Cardiac muscle cell (in vitro differentiated cells and primary cell): ENCODE results near the gene PLXNB3. TPM values are rescaled to one million over a fixed set of nuclear protein-coding genes. Genes with fewer than 3 reads are reported as not detected.
A peak's percentile ranks its signal among the peaks of the same experiment; 100 is the strongest.

Experiments
- DNase-seq, 2 donors: peaks; one replicate each; pipeline versions ENCODE4 v3.0.0 to v3.0.0-alpha.2; 2010 to 2017; ENCODE audit warnings: low read depth in 1 of 2, low spot score in 1 of 2
- H3K27ac ChIP-seq: fragments of 200-600 bp; sonication (generic); 2 replicates; pipeline ENCODE4 v1.5.1; 2016
- H3K27me3 ChIP-seq: fragments of 200-600 bp; sonication (generic); 2 replicates; pipeline ENCODE4 v1.6.0; 2016; ENCODE audit warnings: control low read depth
- H3K36me3 ChIP-seq: fragments of 200-600 bp; sonication (generic); 2 replicates; pipeline ENCODE4 v1.5.1; 2016; ENCODE audit warnings: control low read depth
- H3K4me1 ChIP-seq: fragments of 200-600 bp; sonication (generic); 2 replicates; pipeline ENCODE4 v1.8.1; 2017; ENCODE audit warnings: low read depth, mild to moderate bottlenecking, mixed run types
- H3K4me3 ChIP-seq: fragments of 200-600 bp; sonication (generic); 2 replicates; pipeline ENCODE4 v1.5.1; 2016; ENCODE audit warnings: mild to moderate bottlenecking
- H3K9me3 ChIP-seq: fragments of 200-600 bp; sonication (generic); 2 replicates; pipeline ENCODE4 v1.5.1; 2017; ENCODE audit warnings: low read depth, mild to moderate bottlenecking, control low read depth
- polyA plus RNA-seq: library from polyadenylated mRNA; unstranded; fragments of >200 nt; fragmentation: Nextera tagmentation; extraction: Ambion mirVana; gene quantifications from 2 replicates; pipeline ENCODE4 v1.2.1, GENCODE V29; 2016
- total RNA-seq: library from RNA; depleted of rRNA; stranded (reverse); fragments of >200 nt; gene quantifications from 2 replicates; pipeline ENCODE4 v1.2.3, GENCODE V29; 2016
- TF ChIP-seq, protein P1 (sequence below): IDR thresholded peaks from 2 replicates; pipeline ENCODE4 v1.5.1; 2012; ENCODE audit warnings: low read depth, mild to moderate bottlenecking, low read length

Gene PLXNB3
- total and polyA plus RNA-seq, 2 experiments from 2014 or later, result 0.48 to 1.4 TPM

DNA sequence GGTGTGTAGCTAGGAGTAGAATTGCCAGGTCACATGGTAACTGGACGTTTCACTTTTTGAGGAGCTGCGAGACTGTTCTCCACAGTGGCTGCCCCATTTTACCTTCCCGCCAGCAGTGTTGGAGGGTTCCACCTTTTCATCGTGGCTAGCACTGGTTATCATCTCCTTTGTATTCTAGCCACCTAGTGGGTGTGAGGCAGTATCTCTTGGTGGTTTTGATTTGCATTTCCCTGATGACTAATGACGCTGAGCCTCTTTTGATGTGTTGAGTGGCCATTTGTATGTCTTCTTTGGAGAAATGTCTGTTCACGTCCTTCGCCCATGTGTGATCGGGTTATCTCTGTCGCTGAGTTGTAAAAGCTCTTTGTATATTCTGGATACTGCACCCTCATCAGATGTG is 28.8 kb upstream of the PLXNB3 start:
- H3K36me3 ChIP-seq, result no peaks in the 10 kb centered on the region
- H3K4me3 ChIP-seq, result no peak overlapping the region
- H3K9me3 ChIP-seq, result no peaks in the 10 kb centered on the region
- TF ChIP-seq, protein P1, sequence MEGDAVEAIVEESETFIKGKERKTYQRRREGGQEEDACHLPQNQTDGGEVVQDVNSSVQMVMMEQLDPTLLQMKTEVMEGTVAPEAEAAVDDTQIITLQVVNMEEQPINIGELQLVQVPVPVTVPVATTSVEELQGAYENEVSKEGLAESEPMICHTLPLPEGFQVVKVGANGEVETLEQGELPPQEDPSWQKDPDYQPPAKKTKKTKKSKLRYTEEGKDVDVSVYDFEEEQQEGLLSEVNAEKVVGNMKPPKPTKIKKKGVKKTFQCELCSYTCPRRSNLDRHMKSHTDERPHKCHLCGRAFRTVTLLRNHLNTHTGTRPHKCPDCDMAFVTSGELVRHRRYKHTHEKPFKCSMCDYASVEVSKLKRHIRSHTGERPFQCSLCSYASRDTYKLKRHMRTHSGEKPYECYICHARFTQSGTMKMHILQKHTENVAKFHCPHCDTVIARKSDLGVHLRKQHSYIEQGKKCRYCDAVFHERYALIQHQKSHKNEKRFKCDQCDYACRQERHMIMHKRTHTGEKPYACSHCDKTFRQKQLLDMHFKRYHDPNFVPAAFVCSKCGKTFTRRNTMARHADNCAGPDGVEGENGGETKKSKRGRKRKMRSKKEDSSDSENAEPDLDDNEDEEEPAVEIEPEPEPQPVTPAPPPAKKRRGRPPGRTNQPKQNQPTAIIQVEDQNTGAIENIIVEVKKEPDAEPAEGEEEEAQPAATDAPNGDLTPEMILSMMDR, result no peak
- H3K4me1 ChIP-seq, result peaks cover 7% of the 10 kb centered on the region
- H3K27ac ChIP-seq, result no peak overlapping the region
- DNase-seq, result no peak
- H3K27me3 ChIP-seq, result no peaks in the 10 kb centered on the region

GRCh38 chrX:153736071-153736820 is 27.8 kb upstream of the PLXNB3 start:
- no peak for DNase-seq
- peaks cover 7% of the 10 kb centered on the region for H3K4me1 ChIP-seq
- no peaks in the 10 kb centered on the region for H3K36me3 ChIP-seq
- H3K27ac ChIP-seq, result no peak overlapping the region
- TF ChIP-seq, protein P1, result no peak
- H3K4me3 ChIP-seq, result no peak overlapping the region
- no peaks in the 10 kb centered on the region for H3K27me3 ChIP-seq
- H3K9me3 ChIP-seq, result no peaks in the 10 kb centered on the region

DNA sequence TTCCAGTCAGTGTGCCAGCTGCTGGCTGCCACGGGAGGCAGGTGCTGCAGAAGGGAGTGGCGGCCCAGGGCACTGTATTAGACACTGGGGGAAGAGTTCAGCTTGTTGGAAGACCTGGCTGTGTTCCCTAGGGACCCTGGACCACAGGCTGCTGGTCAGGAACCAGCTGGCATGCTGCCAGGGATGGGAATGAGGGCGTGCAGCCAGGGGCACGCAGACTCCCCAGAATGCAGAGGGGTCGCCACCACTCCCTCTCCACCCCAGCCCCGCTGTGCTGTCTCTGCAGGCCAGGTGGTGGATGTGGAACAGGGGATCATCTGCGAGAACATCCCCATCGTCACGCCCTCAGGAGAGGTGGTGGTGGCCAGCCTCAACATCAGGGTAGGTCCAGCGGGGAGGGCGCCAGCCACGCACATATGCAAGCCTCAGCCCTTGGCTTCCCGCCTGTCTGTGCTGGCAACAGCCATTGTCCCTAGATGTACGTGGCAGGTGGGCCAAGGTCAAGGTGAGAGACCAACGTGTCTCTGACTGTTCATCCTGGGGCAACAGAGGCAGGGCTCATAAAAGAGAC is 27.1 kb upstream of the PLXNB3 start:
- no peak for DNase-seq
- no peaks in the 10 kb centered on the region for H3K36me3 ChIP-seq
- H3K9me3 ChIP-seq, result no peaks in the 10 kb centered on the region
- H3K27ac ChIP-seq, result no peak overlapping the region
- TF ChIP-seq, protein P1, result no peak
- no peak overlapping the region for H3K4me3 ChIP-seq
- peaks cover 7% of the 10 kb centered on the region for H3K4me1 ChIP-seq
- no peaks in the 10 kb centered on the region for H3K27me3 ChIP-seq

- Histone ChIP-seq H3K36me3 (no peaks in the 10 kb centered on the region), H3K27ac (no peak overlapping the region), H3K9me3 (no peaks in the 10 kb centered on the region), H3K4me3 (no peak overlapping the region), H3K4me1 (peaks cover 7% of the 10 kb centered on the region), H3K27me3 (no peaks in the 10 kb centered on the region)
- TF ChIP-seq, protein P1, result no peak
- DNase-seq, result no peak
These were observed 25.9 kb upstream of the PLXNB3 start for GRCh38 chrX:153738056-153738605.

GRCh38 chrX:153739754-153740486 is 24.1 kb upstream of the PLXNB3 start:
- no peaks in the 10 kb centered on the region for H3K27me3 ChIP-seq
- TF ChIP-seq, protein P1, result no peak
- DNase-seq, result no peak
- no peaks in the 10 kb centered on the region for H3K9me3 ChIP-seq
- H3K36me3 ChIP-seq, result no peaks in the 10 kb centered on the region
- H3K27ac ChIP-seq, result peak overlapping the region; percentile 51
- no peak overlapping the region for H3K4me3 ChIP-seq
- peaks cover 11% of the 10 kb centered on the region for H3K4me1 ChIP-seq
